ENCODE data around the gene PNPT1. TPM values are rescaled to one million over a fixed set of nuclear protein-coding genes. Genes with fewer than 3 reads are reported as not detected.
A peak's percentile ranks its signal among the peaks of the same experiment; 100 is the strongest.

PNPT1 gene
- total and polyA plus RNA-seq, 9 of the 15 experiments (the other 6 are each of a cell fraction or from before 2014, with no cell fraction given) = 46.5 to 104 (median 62.7) TPM

DNA sequence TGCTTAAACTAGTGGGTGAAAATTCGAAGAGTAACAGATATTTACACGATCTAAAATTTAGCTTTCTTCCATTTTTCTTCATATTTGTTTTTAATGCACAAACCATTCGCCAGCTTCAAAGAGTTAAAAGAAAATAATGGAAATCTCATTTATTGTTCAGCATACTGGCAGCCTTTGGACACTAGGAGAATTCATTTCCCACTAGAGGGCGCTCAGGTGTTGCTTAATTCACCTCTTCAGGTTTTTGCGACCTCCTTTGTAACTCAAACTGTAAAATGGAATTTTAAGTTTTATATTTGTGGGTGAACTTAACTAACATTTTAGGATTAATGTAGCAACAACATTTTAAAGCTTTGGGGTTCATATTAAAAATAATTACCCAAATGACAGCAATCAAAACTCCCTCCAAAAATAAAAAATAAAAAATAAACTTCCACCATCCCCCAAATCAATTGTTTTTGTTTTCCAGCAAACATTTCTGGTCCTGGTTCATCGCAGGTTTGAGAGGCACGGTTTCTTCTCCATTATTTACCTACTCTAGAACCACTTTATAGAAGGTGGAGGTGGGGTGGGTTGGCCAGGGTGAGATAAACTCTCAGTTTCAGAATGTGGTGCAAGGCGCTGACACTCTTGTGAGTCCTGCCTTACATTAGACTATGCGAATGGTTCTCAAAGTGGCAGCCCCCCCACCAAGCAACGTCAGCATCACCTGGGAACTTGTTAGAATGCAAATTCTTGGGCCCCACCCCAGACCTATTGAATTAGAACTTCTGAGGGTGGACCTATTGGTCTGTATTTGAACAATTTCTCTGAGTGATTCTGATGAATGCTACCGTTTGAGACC, 24.7 kb upstream of the PNPT1 start (continued):
- TF ChIP-seq RNF2 (IDR thresholded peaks at IDR 0.05) = no peak
- TF ChIP-seq SMC3 (conservative IDR thresholded peaks at IDR 0.05; ENCODE audit: insufficient read depth, low read depth, low read length) = peak; percentile 74
- TF ChIP-seq MIER1 (IDR thresholded peaks at IDR 0.05; ENCODE audit: low read depth) = no peak
- no peak for TF ChIP-seq MCM2 (IDR thresholded peaks at IDR 0.05; ENCODE audit: low read depth)
- TF ChIP-seq DEAF1 (CRISPR knock-in tag; IDR thresholded peaks at IDR 0.05) = peak; percentile 80
- 0 out of 2 replicates have a peak, but pooled peaks have one; percentile 8 for TF ChIP-seq EP300 (IDR thresholded peaks at IDR 0.05; ENCODE audit: low read length)
- peak in 1 of 2 experiments; percentile 32; a peak in 1 of 4 replicates for TF ChIP-seq TBL1XR1 (IDR thresholded peaks at IDR 0.05; ENCODE audit: low read length in 2 of 2)
- no peak for TF ChIP-seq CEBPG (CRISPR knock-in tag; IDR thresholded peaks at IDR 0.05)
- peak; percentile 63 to 66 for TF ChIP-seq CEBPG (tag; conservative IDR thresholded peaks at IDR 0.05 in 1 of 2, IDR thresholded peaks at IDR 0.05 in 1 of 2)
- TF ChIP-seq POLR3A (IDR thresholded peaks at IDR 0.05; ENCODE audit: borderline replicate concordance, extremely low read depth, insufficient read depth, insufficient read length) = no peak

Data from K562 (cell line).